Ramos (cell line): ENCODE measurements around the gene DDX43.
"Not testable (repeated sequence)": the region's sequence is repeated elsewhere in the genome, so short reads cannot be mapped to it uniquely, and the experiment has no call there.

ENCODE experiments used
- in situ Hi-C: fragments of 300-500 bp; cut with MboI; formaldehyde crosslinking; loops from one replicate; pipeline ENCODE4 v1.14.3; 2022; ENCODE audit warnings: low sequenced_read_pairs; ENCODE audit not compliant: unreplicated experiment

DDX43 gene

DNA sequence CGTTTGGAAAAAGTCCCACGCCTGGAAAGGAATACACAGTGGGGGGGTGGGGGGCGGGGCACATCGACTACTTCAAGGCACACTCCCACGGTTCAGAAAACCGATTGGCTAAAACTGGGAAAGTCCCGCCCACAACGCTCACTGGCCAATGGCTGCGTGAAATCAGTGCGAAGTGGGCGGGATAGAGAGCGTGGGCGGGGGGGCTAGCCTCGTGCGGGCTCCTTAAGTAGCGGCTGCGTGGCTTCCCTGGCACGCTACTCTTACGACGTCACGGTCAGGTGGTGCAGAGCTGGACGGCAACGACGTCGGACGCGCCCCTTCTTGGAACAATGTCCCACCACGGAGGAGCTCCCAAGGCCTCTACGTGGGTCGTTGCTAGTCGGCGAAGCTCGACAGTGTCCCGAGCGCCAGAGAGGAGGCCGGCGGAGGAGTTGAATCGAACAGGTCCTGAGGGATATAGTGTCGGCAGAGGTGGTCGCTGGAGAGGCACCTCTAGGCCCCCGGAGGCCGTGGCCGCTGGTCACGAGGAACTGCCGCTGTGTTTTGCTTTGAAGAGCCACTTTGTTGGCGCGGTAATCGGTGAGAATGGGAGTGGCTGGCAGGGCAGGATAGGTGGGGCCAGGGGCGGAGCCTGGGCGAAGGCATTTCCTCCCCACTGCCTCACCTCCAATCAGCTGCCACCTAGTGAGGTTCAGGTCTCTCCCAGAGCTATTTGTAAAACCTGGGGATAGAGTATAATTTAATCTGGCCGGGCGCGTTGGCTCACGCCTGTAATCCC, at the start of gene DDX43:
Gene DDX43 (plus strand): TSS at position 252 of the 778 bp plus-strand sequence. CDS start 78 bp downstream, at position 330.
- in situ Hi-C loops, result no loop called here

DNA sequence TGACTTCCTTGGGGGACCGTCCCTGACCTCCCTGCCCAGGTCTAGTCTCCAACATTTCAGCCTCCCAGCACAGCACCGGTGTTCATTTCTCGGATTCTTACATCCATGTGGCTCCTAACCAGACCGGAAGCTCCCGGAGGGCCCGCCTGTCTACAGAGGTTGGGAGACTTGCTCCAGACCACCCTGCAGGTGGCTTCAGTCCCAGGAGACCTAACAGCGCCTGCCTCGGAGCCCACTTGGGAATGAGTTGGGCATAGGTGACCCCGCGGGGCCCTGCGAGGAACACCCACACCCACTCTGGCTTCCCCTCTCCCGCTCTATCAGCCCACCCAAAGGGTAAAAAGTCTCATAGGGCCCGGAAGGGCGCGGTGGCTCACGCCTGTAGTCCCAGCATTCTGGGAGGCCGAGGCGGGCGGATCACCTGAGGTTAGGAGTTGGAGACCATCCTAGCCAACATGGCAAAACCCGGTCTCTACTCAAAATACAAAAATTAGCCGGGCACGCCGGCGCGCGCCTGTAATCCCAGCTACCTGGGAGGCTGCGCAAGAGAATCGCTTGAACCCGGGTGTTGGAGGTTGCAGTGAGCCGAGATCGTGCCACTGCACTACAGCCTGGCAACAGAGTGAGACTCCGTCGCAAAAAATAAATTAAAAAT, 46.0 kb upstream of the DDX43 start:
- in situ Hi-C loops, result no loop called here

DNA sequence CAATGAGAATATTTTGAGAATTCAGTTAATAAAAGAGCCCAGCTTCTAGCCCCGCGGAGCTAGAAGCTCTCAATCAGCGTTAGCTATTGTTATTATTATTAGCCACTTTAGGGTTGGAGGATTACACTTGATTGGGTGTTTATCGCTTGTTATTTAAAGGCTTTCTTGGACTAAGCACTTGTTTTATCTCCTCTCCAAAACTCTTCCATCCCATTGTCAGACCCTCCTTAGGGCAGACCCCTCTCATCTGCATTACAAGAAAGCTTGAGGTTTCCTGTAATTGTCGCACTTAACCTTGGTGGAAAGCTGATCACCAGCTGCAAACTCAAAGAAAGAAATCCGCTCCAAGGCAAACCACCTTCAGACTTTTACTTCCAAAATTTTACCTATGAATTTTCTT, 45.3 kb upstream of the DDX43 start:
- in situ Hi-C loops, result no loop called here

DNA sequence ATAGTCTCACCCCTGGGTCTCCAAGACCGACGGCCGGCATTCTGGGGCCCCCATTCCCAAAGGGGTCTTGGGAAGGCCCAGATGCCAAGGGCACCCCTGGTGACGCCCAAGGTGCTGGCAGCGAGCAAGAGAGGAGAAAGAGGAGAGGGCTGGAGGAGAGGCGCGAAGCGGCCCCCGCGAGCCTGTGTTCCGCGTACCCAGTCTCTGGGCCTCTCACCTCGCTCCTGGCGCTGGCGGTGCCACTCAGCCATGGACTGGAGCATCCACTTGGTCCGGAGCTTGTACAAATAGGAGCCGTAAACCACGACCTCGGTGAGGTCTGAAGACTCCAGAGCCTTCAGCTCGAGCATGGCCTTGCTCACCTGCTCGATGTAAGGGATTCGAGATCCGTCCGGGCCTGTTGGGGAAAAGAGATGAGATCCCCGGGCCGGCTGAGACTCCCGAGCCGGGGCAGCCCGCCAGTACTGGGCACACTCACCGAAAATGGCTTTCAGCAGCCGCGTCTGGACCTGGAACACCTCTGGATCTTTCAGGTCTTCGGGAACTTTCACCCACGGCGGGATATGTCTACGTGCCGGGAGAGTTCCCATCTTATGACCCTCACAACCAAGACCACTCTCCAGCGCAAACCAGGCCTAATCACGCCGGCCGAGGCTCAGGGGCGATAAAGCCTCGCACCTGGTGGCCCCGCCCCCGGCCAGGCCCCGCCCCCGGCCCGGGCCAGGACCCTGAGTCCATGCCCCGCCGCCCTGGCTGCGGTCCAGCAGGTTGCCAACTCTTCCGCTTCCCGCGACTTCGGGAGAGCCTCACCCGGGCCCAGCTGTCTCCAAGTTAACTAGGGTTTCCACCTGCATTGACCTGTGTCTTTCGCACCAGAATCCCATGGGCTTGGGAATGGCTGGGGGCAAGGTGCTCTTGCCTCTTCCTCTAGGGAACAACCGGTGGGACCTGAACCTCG, 40.7 kb upstream of the DDX43 start, which contains the start of gene DPPA5:
Gene DPPA5 (minus strand): TSS at position 641 of the 958 bp plus-strand sequence. CDS start 51 bp downstream, at position 590.
- in situ Hi-C loops, result no loop called here

DNA sequence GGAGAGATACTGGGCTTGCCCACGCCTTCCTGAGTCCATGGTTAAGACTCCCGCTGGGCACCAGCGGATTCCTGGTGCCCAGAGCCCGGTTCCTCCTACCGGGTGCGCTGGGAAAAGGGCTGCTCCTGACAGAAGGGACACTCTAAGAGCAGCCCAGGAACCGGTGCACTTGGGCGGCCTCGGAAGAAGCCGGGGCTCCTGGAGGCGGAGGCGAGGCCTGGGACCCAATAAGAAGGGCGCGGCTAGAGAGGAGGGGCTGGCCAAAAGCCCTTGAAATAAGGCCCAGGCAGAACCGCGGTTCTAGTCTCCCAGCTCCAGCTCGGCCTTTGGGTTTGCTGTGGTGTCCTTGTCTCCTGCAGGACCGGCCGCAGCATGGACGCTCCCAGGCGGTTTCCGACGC, 32.3 kb upstream of the DDX43 start, which contains the start of gene KHDC3L:
Gene KHDC3L (plus strand): TSS at position 301 of the 400 bp plus-strand sequence. CDS start 72 bp downstream, at position 373.
- in situ Hi-C loops, result no loop called here

DNA sequence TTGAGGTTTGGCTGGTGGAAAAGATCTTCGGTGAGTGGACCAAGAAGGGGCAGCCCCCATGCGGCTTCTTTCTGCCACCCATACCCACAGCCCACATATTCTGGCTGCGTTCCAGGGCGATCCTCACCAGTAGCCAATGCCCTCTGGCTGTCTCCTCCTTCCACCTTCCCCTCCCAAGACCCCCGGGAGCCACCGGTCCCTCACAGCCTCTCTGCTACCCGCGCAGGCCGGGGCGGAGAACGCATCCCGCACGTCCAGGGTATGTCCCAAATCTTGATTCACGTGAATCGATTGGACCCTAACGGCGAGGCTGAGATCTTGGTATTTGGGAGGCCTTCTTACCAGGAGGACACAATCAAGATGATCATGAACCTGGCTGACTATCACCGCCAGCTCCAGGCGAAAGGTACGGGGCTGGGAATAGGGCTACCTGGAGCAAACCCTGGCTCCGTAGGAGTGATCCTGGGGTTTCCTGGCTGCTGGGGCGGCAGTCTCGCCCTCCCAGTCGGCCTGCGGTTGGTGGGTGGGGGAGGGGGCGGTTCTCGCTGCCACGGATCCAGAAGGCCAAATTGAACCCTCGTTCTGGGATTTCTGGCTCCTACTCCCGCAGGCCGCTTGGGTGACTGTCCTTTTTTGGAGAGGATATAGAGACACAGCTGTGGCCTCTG, 31.6 kb upstream of the DDX43 start:
- in situ Hi-C loops, result no loop called here

DNA sequence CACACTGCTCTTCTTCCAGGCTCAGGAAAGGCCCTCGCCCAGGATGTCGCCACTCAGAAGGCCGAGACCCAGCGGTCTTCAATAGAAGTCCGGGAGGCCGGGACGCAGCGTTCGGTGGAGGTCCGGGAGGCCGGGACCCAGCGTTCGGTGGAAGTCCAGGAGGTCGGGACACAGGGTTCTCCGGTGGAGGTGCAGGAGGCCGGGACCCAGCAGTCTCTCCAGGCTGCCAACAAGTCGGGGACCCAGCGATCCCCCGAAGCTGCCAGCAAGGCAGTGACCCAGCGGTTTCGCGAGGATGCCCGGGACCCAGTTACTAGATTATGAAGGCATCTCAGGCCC, 31.1 kb upstream of the DDX43 start:
- in situ Hi-C loops, result no loop called here

DNA sequence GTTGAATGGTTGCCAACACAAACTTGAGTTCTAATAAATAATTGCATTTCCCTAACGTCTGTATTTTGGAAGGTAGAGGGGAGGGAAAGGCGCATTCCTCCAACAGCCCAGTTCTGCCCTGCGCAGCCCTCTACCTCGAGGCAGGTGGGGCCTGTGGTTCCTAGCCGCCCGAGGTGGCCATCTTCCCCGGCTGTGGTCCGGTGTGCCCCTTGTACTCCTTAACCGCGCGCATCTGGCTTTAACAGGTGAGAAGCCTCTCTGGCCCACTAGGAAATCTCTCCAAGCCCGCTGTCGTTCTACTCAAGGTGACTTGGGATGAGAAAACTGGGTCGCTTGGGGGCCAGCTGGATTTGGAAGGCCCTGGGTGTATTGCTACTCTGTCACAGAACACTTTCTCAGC, 30.5 kb upstream of the DDX43 start:
- in situ Hi-C loops, result no loop called here

DNA sequence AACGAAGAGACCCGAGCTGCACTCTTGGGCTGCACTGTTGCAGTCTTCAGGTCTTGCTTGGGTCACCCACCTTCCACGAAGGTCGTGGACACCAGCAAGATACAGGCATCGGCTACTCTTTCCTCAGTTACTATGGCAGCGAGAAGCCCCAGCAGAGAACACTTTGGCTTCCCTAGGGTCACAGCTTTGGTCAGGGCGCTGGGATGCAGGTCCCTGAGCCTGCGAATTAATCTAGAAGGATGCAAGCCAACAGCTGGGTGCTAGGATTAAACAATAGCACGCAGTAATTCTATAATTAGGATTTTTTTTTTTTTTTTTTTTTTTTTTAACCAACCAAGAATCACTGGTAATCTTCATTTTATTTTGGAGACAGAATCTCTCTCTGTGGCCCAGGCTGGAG, 30.1 kb upstream of the DDX43 start:
- in situ Hi-C loops, result no loop called here

DNA sequence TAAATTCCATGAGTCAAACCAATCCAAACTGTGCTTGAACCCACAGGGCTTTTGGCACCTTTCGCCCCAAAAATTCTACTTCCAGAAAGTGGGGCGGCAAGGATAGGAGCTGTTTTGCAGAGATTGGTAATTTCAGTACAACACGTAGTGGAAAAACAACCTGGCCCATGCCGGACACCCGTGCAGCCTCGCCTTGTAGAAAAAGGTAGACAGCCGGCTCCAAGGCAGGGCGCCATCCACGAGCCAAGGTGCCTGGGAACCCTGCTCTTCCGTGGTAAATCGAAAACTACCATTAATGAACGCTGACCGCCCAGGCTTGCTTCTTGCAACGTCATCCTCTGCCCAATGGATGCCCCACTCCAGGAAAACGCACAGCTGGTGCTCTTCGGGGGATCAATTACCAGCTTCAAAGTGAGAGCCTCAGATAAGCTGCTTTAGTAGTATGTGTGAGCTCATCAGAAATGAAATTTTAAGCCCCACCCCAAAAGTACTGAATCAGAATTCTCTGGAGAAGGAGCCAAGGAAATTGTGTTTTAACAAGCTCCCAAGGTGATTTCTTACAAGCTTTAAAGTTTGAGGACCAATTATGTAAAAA, 26.8 kb upstream of the DDX43 start:
- in situ Hi-C loops, result no loop called here

DNA sequence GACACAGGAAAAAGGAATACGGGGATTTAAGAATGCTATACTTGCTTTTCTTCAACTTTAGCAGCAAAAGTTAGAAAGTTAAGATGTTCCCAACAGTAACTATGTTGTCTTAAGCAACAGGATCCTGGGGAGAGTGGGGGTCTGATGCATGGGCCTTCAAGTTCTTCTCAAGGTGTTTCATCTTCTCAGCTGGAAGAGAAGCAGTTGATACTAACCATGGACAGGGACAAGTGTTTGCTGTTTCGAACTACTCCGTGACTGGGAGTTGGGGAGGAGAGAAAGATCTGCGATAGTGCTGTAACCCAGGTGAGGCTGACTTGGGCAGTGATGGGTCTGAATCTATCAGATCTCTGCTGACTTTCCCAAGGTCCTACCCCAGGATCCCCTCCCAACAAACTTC, 26.0 kb upstream of the DDX43 start:
- in situ Hi-C loops, result no loop called here

DNA sequence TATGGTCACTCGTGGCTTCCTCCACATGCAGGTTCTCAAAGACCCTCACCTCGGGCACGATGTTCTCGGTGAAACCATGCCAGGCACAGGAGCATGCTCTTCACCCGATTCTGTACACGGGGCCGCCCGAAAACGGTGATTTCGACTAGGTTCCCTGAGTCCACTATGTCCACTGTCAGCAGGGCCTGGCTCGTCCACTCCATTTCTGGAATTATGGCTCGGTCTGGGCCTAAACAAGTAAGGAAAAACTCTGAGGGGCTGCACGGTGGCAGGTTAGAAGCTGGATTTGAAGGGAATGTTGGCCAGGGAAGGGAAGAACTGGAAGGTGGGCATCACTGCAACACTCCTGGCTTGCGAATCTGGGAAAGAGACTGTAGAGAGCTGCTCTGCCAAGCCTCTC, 25.5 kb upstream of the DDX43 start:
- in situ Hi-C loops, result no loop called here

DNA sequence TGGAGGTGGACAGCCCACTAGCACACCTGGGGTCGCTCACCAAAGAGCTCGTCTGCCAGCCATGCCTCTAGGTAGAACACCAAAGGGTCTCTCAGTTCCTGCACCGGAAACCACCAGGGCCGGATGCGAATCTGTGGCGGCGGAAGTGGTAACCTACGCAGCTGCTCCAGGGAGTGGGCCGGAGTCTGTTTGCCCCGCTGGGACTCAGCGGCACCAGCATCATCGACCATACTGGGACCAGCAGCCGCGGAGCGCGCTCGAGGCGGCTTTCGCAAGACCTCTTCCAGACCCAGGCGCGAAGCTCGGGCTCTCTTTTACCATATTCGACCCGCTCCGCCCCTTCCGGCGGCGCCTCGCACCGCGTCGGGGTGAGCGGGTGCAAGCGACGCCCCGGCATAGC, 25.1 kb upstream of the DDX43 start, which contains the start of gene OOEP:
Gene OOEP (minus strand): TSS at position 335 of the 400 bp plus-strand sequence. CDS start 105 bp downstream, at position 230.
- in situ Hi-C loops, result no loop called here

DNA sequence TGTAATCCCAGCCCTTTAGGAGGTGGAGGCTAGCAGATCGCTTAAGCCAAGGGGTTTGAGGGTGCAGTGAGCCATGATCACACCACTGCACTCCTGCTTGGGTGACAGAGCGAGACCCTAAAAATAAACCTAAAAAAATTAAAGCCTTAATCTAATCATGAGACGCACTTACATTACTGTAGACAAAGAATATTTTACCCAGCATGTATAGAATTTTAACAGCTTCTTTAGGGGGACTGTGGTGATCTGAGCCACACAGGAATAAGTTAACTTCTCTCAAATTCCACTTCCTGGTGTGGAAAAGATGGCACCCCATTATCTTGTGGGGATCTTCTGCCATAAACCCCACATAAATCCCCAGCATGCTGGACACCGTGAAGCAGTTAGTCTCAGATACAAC, 22.6 kb upstream of the DDX43 start:
- in situ Hi-C loops, result no loop called here

DNA sequence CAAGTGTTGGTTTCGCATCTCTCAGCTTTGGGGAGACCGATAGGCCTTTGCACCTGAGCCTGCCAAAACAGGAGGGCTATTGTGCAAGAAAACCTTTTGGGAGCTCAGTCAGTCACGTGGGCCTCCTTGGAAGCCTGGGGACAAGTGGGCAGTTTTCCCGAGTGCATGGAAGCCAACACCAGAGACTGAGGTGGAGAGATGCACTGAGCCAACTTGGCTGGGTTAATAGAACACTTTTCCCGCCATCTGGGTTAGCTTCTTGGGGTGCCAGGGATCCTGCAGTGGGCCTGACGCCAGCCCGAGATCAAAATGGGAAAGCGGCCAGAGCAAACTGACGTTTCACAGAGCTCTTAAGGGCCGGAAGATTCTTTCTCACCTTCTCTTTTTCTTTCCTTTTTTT, 22.1 kb upstream of the DDX43 start:
- in situ Hi-C loops, result no loop called here

DNA sequence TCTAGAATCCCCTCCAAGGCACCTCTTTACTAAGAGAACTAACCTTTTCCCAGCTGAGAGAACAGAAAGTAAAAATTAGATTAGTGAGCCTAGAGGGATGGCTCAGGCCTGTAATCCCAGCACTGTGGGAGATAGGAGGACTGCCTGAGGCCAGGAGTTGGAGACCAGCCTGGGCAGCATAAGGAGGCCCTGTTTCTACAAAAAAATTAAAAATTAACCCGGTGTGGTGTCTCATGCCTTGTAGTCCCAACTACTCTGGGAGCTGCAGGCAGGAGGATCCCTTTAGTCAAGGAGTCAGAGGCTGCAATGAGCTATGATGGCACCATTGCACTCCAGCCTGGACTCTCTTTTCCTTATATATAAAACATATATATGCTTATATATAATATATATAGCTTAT, 19.4 kb upstream of the DDX43 start:
- in situ Hi-C loops, result no loop called here

DNA sequence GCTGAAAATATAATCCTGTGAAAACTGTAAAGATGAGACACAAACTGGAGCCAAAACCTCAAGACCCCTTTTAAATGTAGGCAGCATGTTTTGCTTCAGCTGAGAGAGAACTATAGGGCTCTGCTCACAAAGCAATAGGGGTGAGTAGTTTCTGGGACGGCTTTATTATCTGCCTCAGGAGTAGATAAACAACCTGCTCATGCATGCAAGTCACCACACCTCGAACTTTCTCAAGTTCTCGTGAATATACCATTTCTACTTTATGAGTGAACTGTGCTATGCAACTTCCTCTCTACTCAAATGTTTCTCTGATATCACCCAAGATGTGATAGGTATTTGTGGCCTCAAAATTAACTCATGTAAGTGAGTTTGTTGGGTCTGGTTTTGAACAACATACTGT, 17.4 kb upstream of the DDX43 start:
- in situ Hi-C loops, result no loop called here

DNA sequence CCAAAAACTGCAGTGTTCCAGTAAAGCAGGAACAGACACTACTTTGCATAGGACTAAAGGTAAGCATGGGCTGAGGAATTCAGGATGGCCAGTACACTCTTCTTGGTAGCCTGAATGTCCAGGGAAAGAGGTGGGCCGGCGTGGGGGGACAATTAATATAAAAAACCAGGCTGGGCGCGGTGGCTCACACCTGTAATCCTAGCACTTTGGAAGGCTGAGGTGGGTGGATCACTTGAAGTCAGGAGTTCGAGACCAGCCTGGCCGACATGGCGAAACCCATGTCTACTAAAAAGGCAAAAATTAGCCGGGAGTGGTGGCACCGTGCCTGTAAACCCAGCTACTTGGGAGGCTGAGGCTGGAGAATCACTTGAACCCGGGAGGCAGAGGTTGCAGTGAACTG, 13.1 kb upstream of the DDX43 start:
- in situ Hi-C loops, result not testable (repeated sequence)

DNA sequence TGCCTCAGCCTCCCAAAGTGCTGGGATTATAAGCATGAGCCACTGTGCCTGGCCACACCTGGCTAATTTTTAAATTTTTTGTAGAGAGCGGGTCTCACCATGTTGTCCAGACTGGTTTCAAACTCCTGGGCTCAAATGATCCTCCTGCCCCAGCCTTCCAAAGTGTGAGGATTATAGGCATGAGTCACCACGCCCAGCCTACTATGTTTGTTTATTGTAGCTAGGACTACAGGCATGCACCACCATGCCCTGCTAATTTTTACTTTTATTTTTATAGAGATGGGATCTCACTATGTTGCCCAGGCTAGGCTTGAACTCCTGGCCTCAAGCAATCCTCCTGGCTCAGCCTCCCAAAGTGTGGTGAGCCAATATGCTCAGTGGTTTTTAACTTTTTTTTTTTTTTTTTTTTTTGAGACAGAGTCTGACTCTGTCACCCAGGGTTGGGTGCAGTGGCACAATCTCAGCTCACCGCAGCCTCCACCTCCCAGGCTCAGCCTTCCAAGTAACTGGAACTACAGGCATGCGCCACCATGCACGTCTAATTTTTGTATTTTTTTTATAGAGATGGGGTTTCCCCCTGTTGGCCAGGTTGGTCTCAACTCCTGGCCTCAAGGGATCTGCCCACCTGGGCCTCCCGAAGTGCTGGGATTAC, 12.0 kb upstream of the DDX43 start:
- in situ Hi-C loops, result no loop called here
